SIG-M5 treated with dmso at 0.1 percent for 504 hours (cell line): ENCODE results near the gene TEAD4.

Source experiments
- DNase-seq: peaks from one replicate; lab custom pipeline; 2025; ENCODE audit not compliant: unreplicated experiment; lab: John Stamatoyannopoulos, UW

Gene TEAD4

DNA sequence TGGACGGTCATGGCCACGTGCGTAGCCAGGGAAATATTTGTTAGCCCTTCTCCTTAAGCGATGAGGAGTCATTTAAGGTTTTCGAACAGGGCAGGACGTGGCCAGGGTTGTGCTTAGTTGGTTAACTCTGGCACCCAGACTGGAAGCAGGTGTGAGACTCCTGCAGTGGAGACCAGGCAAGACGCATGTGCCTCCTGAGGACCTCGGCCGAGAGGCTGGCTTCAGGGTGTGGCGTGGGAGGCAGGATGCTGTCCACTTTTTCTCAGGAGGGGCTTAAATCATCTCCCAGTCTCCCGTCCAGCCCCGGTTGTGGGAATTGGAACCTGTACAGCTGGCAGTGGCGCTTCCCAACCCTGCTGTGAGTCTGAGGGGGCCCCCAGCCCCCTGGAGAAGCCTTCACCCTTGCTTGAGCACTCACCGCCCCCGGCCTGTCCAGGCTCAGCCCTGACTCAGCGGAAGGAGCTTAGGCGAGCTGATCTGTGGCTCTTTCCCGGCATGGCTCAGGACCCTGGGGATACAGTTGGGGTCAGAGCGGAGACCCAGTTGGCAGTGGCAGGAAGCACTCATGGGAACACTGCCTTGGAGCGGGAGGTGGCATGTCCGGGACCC is 71.7 kb downstream of the TEAD4 start:
- no peak for DNase-seq

DNA sequence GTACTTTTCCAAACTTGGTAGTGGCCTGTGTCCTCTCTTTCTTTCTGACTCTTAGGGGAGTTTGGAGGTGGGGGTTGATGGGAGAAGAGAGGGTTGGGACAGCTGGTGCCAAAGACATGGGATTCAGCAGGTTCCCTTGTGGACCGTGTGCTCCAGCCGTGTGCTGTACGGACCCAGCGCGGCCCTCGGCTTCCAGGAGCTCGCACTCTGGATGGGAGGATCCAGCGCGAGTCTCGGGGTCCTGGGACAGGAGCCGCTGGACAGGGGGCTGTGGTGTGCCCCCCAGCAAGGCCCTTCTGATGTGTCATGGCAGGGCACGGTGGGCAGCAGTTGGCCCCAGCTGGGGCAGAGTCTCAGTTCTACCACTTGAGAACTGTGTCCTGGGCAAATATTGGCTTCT is 73.0 kb downstream of the TEAD4 start:
- no peak for DNase-seq

DNA sequence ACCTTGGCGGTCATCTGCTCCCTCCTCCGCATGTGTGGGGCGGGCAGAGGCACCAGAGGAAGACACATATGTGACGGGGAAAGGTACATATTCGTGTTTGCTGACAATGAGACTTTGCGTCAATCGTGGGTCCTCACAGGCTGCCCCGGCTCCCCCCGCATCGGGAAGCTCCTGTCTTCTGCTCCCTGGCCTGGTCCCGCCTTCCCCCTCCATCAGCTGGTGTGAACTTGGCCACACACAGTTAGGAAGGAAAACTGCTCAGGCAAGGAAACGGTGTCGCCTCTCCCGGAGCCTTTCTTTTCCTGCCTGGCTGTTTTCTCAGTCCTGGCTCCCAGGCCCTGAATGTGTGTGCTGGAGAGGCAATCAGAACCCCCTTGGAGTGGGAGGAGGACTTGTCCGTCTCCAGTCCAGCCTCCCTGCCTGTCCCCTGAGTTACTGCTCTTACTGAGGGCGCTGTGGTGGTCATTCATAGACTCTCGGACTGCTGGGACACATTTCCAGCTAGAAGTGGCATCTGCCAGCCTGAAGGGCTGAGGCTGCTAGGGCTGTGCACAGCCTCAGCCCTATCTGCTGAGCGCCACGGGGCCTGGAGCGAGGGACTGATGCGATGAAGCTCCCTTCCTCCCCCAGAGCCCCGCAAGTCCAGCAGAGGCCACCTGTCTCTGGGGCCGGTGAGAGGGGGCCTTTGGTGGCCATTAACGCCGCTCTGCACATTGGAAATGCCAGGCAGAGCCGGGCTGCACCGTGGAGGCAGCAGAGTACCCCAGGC is 73.8 kb downstream of the TEAD4 start:
- DNase-seq, result no peak

DNA sequence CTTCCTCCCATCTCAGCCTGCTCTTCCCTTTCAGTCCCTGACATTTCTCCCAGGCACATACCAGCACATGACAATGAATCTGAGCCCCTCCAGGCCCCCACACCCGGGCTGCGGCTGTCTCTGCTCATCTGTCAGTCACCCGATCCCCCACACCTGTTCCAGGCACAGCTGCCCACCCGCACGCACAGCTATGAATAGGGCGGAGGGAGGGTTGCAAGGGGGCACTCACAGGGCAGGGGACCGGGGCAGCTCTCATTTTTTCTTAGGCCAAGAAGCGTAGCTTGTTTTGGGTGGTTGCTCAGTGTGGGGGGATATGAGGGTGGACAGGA is 74.3 kb downstream of the TEAD4 start:
- DNase-seq, result no peak

DNA sequence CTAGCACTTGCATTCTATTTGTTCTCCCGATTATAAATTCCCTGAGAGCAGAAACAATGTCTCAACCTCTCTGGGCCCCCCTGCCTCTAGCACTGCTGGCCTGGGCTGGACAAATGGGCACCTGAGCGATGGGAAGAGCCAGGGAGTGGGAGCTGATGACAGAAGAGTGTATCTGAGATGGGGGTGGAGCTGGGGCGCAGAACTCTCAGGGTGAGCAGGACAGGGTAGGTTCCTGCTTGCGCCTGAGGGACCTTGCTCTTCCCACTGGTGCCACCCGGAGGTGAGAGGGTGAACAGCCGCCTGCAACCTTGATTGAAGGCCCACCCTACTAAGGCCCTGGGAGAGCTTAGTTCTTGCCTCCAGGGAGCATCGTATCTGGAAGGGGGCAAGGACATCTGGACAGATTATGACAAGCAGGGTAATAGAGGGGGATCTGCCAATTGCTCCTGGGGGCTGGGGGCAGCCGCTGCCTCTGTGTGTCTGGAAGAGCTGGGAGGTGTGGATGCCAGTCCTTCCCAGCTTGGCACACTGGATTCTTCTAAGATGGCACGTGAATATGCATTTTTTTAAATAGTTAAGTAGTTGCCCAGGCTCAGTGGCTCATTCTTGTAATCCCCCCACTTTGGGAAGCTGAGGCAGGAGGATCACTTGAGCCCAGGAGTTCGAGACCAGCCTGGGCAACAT is 75.0 kb downstream of the TEAD4 start:
- DNase-seq, result peak; percentile 53

DNA sequence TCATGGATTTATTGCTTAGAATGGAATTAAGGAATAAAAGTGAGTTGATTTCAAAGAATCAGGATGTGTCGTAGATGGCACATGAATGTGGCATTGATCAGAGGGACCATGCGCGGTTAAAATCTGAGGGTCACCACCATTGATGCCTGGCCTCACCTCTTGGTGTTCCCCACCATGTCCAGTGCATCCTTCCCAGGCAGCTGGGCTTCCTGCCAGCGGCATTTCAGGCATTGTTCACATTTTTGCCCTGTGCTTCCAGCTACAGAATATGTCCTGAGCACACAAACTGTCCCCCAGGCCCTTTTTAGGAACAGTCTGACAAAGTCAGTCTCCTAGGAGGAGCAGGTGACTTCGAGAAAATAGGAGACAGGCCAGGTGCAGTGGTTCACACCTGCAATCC is 76.0 kb downstream of the TEAD4 start:
- no peak for DNase-seq

DNA sequence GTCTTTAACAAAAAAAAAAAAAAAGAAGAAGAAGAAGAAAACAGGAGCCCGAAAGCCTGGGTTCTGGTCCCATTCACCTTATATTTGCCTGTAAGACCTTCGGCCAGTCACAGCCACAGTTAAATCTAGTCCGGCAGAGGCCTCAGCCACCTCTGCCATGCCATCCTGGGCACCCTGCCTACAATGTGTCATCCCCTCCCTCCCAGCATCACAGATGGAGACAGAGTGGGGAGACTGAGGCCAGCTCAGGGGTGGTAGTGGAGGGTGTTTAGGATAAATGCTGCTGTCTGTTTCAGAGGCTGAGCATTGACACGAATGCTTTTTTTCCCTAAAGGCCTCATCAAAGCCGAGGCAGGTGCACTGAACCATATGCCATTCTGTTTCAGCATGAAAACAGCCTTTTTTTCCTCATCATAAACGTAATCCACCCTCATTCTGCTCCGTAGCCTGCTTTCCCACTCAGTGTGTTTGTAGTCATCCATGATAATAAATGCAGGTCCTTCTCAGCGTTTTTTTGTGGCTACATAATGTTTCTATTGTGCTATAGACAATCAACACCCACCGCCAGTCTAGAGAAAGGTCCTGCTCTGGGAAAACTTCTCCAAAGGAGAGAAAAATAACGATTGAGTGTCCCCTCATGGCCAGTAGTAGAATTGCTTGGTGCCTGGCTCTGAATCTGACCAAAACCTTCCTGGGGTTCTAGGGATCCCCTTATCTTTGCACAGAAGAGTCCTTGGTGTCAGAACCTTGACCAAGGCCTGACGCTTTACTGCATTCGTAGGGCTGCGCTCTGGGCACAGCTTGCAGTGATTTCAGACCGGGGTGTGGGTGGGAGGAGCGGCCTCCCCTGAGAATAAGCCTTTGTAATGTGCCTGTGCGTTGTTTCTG is 76.9 kb downstream of the TEAD4 start:
- peak; percentile 6 for DNase-seq

DNA sequence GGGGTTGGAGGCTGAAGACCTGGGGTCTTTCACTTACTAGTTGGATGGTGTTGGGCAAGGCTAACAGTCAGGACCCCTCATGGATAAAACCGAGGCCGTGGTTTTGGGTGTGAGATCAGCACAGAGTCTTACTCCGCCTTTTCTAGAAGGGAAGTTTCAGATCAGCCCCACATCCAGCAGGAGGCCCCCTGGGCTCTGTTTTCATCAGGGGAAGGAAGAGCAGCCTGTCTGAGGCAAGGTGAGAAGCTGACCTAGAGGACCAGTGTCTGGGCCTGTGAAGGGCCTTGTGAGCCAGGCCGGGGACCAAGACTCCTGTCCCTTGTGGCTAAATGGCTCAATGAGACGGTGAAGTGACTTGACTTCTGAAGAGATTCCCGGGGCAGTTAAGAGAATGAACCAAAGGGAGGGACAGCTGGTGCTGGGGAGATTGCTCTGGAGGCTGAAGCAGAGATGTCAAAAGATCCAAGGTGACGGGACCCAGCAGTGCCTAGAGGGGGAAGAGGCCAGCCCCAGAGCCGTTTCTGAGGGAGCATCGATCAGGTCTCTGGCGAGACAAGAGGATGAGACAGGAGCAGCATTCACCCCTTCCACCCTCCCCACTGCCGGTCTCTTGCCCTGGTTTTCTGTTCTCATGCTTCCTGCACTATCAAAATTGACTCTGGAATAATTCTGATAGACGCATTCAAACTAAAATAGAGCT is 77.9 kb downstream of the TEAD4 start:
- DNase-seq, result no peak

DNA sequence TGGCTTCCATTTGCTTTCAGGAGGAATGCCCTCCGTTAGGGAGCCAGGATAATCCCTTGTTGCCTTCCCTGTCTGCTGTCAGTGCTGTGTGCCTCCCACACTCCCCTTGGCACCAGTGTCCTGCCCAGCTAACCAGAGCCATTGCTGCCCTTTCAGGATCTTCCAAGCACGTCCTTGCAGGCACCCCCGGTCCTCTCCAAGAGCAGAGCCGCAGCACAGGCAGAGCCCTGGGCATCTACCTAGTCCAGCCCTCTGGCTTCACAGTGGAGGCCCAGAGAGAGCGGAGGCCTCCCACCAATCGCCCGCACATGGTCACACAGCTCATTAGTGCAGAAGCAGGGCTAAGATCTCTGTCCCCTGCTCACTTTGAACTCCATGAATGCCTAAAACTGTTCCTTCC is 79.0 kb downstream of the TEAD4 start:
- DNase-seq, result no peak

DNA sequence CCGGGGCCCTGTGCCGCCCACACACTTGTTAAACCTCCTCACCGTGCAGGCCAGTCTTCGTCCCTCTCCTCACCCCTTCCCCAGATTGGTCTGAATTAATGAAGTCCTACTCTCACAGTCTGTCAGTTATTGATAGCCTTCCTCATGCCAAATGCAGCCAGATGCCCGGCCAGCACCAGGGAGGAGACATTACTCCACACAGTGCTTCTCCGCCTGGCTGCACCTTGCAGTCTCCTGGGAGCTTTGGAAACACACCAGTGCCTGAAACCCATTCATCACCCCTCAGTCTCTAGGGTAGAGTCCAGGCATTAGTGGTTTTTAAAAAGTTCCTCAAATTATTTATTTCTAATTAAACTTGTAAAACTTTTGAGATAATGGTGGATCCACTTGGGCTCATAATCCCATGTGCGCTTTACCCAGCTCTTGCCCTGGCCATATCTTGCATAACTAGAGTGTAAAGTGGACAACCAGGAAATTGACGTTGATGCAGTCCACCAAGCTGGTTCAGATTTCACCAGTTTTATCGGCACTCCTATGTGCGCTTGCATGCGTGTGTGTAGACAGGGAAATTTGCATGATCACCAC is 79.8 kb downstream of the TEAD4 start:
- DNase-seq, result no peak

DNA sequence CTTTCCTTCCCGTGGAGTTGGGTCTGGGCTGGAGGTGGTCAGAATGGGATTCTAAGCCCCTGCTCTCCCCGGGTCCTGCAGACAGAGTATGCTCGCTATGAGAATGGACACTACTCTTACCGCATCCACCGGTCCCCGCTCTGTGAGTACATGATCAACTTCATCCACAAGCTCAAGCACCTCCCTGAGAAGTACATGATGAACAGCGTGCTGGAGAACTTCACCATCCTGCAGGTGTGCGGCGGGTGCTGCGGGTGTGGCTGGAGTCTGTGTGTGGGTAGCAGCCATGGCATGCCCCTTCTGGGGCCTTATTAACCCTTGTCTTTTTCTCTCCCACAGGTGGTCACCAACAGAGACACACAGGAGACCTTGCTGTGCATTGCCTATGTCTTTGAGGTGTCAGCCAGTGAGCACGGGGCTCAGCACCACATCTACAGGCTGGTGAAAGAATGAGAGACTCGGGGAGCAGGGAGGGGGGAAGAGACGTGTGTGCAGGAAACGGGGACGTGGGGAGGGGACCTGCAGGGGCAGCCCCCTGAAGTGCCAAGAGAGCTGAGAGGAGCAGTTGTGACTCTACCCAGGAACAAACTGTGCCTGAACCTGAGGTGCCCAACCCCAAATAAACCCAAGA is 80.9 kb downstream of the TEAD4 start:
- no peak for DNase-seq

DNA sequence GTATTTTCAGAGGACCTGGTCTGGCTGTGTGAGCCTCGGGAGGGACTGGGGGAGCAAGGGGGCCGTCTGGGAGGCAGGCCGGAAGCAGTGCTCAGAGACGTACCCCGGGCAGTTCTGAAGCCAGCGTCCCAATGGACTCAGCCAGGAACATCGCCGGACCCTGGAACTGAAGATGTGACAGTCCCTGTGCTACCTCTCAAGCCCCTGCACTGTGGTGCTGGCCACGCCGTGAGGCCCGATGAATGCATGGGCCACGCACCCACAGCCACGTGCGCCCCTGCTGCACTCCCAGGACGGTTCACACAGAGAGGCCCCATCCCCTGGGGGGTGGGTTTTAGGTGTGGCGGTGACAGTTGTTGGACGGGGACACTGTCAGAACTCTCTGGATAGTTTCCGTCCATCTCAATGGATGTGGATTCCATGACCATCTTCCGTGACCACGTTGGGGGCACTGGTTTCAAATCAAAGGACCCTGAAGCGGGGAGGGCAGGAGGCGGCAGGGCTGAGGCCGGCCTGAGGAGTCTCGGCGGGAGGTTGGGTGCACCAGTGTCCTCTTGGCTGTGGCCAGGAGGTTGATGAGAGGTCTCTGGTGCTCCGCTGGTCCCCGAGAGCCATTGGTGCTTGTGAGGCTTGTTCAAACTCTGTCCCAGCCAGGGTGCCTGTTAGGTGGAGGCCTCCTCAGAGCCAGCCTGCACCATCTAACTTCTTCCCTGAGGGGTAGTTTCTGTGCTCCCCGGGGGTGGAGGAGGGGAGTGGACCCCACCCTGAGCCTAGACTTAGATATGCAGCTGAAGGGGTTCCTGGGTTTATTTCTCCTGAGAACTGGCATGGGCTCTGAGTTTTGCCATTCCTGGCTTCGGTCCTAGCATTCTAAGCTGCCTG is 81.7 kb downstream of the TEAD4 start:
- no peak for DNase-seq

DNA sequence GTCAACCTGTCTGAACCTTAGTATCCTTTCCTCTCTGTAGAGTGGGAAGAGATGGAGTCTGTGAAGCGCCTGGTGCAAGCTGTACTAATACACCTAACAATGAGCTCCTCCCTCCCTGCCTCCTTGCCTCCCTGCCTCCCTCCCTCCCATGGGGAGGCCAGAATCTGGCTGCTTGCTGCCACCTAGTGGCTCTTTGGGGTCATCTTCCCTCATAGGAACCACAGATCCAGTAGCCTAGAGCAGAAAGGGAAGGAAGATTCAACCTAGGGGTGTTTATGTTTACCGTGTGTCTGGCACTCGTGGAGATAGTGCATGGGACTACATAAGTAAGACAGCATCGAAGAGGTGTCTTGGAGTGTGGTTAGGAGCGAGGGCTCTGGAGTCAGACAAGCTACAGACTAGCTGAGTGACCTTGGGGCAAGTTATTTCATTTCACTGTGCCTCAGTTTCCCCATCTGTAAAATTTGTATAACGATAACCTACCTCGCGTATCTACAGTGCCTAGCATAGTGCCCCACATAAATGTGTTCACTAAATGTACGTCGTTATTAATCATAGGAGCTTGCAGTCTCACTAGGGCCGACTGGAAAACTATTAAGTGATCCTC is 82.5 kb downstream of the TEAD4 start:
- DNase-seq, result peak; percentile 83

DNA sequence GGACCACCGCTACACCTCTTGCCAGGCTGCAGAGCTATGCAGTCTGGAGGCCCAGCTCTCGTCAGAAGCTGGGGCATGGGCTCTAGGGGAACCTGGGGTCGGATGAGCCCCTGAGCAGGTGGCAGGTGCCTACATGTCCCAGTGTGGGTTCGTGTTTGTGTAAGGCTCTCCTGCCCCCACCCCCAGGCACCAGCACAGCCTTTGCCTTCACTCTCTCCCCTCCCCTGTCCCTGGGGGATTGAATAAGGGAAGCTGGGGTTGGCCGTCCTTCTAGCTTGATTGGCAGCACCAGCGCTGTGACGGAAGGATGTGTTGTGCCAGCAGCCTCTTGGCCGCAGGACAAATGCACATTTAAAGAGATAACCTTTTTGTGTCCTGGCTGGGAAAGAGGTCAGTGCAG is 83.2 kb downstream of the TEAD4 start:
- no peak for DNase-seq

DNA sequence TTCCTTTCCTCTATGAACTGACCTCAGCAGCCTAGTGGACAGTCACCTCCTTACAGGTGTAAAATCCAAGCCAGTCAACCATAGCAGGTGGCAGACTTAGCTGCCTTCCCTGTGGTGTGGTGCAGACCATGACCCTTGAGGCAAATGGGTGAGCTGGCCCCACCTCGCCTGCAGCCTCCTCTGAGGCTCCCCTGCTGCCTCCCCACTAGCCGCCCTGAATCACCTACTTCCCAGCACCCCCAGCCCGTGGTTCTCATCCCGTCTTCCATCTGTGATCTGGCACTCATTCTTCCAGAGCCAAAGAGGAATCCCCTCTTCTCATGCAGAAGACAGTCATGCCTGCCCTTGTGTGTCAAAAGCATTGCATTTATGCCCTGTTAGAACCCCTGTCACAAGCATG is 83.6 kb downstream of the TEAD4 start:
- no peak for DNase-seq

DNA sequence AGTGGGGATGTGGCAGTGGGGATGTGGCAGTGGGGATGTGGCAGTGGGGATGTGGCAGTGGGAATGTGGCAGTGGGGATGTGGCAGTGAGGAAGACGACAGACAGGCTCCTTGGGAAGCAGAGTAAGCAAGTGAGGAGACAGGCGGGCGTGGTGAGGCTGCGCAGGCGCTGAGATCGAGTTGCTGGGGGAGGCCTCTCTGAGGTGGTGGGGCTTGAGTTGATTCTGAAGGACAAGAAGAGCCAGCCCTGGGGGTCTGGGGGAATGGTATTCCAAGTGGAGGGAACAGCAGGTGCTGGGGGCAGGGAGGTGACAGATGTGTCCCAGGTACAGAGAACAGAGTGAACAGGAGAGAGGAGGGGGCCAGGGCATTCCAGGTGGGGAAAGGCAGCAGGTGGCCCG is 84.2 kb downstream of the TEAD4 start:
- no peak for DNase-seq

DNA sequence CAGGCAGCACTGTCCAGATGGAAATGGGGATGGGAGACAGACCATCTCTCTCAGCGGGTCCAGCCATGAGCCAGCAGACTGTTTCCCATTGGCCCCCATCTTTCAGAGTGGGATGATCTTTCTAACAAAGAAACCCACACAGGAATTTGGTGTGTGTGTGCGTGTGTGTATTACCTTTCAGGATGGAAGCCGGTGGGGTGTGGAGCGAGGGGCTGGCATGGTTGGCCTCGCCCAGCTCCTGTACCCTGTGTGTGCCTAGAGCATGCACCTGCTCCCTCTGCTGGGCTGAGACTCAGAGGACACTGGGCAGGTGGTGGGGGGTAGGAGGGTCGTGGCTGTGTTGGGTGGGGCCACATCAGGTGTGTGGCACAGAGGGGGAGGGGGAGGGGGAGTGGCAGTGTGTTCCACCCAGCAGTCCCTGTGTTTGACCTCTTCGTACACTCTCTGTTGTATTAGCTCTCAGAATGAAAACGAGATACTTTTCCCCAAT is 85.0 kb downstream of the TEAD4 start:
- DNase-seq, result no peak

DNA sequence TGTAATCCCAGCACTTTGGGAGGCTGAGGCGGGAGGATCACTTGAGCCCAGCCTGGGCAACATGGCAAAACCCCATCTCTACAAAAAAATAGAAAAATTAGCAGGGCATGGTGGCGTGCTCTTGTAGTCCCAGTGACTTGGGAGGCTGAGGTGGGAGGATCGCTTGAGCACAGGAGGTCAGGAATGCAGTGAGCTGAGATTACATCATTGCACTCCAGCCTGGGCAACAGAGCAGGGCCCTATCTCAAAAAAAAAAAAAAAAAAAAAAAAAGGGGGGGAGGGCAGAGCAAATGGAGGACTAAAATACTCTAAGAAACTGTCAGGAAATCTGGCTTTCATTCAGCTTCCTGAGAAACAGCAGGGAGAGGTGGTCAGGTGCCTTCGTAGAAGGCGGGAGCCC is 86.3 kb downstream of the TEAD4 start:
- no peak for DNase-seq

DNA sequence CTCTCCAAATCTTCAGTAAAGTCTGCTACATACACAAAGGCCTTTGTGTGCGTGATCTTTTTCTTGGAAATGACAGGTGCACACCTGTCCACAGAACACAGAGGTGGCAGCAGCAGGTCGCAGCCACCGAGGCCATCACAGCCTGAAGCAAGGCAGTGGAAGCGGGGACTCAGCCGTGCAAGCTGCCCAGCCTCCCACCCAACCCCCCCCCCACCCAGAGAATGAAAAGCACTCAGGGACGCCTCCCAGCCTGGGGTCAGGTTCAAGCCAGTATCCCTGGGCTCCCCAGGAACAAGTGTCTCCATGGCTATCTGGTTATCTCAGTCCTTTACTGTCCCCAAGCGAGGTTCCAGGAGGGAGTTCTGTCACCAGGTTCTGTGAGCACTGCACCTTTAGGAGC is 86.8 kb downstream of the TEAD4 start:
- no peak for DNase-seq
